SK-N-DZ (cell line): ENCODE results near the gene RTN4R.

Experiments used
- DNase-seq: peaks from one replicate; pipeline ENCODE4 v3.0.0-alpha.2; 2015; ENCODE audit warnings: low spot score

RTN4R gene

GRCh38 chr22:20242393-20243175, 25.5 kb downstream of the RTN4R start:
- no peak for DNase-seq

DNA sequence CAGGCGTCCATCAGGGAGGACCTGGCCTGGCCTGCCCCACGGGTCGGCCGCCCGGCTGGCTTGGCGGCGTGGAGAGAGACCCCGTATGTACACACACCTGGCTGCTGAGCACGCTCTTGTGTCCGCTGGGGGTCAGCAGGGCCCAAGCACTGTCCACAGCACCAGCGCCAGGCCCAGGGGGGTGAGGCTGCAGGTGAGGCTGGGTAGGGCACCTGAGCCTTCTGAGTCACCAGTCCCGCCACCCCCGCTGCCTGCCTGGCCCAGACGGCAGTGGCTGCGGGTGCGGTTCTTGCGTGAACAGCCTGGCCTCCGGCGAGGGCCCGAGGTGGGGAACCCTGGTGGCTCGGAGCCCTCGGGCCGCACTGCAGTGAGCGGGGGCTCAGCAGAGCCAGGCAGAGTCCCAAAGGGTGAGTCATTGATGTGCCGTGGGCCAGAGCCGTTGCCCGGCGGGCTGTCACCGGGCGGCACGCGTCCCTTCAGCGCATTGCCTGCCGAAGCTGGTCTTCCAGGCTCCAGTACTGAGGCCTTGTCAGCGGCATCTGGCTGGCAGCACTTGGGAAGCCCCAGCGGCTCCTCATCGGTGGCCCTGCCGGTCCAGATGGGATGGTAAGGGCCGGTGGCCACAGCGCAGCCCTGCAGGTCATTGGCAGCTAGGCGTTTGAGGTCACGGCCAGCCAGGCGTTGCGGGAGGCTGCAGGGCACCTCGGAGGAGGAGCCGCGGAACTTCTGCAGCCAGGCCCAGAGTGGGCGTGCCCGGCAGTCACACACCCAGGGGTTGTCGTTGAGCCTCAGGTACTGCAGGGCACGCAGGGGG, 26.3 kb downstream of the RTN4R start:
- DNase-seq = no peak

- DNase-seq = no peak
Observed at GRCh38 chr22:20240900-20241299, 27.2 kb downstream of the RTN4R start.

DNA sequence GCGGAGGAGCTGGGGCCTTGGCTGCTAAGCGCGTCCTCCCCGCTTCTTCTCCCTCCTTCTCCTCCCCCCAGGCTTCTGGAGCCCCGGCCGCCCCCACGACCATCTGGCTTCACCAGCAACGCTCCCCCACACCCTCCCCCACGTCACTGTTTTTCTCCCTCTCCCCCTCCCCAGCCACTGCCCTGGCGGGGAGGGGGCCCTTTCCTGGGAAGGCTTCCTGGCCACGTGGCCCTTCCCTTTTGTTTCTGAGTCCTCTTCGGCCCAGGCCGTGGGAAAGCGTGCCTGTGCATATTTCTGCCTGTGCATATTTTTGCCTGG, 27.7 kb downstream of the RTN4R start:
- peak; percentile 75 for DNase-seq

DNA sequence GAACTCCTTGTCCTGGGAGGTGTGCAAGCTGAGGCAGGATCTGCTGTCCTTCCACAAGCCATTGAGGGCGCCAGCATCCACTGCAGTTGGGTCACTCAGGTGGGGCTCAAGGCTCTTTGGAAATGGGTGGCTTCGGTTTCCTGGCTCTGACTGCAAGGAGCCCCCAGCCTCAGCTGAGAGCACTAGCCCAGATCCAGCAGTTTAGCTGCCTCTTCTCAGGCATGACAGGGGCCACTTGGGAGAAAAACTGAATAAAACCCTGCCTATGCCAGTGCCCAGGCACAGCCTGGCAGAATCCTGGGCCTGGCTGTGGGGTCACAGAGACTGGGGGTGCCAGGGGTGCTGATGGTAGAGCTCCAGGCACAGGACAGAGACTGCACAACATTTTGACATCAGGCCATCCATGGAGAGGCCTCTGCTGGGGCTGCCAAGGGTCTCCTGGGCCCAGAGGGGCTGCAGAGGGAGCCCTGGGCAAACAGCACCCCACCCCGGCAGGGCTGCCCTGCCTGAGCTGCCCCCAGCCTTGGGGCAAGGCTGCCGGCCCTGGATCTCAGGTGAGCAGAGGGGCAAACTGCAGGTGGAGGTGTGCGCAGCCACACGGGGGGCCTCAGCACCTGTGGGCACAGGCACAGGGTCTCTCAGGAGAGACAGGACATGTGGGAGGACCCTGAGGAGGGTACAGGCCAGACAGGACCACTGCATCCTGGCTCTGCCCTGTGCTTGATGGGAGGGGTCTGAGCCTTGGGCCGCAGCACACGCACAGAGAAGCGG, 28.3 kb downstream of the RTN4R start:
- no peak for DNase-seq

- DNase-seq = no peak
Observed at GRCh38 chr22:20238901-20239675, 29.0 kb downstream of the RTN4R start.

DNA sequence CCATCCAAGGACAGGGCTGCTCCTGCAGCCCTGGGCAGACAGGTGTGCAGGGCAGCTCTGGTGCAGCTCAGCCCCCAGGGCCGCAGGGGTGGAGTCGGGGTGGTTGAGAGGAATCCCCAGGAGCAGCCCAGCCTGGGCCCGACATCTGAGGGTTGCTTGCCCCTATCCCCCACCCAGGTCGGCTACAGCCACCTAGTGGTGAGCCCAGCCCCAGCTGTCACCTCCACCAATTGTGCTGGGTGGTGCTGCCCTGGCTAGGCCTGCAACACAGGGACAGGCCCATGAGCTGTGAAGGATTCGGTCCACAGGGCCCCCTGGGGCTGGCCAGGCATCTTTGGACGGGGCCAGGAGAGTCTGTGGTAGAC, 29.6 kb downstream of the RTN4R start:
- peak; percentile 82 for DNase-seq

DNA sequence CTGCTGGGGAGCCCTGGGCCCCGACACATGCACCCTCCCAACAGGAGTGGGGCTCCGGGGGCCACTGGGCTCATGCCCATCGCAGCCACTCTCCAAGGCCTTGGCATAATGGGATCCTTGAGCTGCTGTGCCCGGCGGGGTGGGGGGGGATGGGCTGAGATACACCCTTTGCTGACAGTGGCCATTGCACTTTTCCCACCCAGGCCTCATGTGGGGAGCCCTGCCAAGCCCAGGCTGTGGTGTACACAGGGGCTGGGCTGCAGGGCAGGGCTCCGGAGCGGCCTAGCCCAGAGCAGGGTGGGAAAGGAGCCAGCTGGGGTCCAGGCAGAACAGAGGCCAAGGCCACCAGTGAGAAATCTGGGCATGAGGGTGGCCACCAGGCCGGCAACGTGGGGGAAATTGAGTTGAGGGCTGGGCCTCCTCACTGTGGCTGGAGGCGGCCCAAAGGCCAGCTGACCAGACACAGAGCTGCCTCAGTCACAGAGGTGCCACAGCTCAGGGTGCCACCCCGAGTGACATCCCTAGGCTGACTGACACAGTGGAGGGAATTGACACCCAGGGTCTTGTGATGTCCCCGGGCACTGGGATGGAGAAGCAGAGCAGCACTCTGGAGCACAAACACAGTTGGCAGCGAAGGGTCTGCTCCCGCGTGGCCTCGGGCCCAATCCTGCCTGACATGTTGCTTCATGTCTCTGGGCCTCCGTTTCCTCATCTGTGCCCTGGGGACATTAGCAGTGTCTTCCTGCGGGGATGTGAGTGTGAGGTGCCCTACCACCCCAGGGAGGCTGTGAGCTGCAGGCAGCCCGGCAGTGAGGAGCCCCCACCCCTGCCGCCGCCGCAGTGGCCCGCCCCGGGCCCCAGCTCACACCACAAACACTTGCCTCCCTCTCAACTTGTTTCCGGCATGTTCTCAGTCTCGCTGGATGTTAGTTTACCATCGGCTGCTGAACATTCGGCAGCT, 30.4 kb downstream of the RTN4R start:
- DNase-seq = no peak

DNA sequence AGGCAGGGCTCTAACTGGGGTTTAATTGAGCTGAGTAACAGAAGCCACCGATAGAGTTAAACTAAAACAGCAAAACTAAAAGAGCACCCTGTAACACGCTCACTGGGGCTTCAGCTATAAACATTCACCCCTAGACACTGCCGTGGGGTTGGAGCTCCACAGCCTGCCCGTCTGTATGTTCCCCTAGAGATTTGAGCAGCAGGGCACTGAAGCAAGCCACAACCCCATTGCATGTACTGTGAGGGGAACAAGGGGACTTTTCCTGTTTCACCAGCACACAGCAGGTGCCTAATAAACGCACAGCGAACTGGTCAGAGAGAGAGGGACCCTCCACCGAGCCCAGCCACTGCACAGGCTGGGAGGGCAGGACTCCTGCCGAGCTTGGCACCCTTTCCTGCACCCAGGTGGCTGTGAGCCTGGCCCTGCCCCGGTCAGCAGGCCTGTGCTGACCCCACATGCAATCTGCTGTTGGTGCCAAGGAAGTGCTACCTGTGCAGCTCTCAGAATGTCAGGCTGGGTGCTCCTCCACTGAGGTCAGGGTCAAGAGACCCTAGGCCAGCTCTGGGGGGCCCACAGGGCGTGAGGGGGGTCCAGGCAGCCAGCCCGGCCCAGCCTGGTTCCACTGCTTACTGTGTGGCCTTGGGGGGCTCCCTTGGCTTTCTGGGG, 31.9 kb downstream of the RTN4R start:
- DNase-seq = no peak

DNA sequence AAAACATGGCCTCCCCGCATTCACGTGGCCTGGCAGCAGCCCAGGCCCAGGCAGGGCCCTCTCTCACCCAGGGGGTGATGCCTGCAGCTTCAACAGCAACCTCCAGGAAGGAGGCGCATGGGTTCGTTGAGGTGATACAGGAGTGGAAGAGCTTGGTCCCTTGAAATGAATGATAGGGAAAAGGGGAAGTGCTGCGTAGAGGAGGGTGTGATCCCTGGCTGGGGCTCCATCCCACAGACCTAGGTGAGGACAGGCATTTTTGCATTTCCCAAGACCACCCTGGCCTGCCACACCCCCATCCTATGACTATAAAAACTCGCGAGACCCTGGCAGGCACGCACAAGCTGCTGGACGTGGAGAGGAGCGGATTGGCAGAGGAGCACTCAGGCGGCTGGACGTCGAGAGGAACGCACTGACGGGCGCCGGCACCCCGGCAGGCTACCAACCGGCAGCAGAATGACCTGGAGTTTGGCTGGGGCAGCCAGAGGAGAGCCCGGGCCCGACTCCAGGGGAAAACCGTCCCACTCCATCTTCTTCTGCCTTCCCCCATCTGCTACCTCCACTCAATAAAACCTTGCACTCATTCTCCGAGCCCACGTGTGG, 32.6 kb downstream of the RTN4R start:
- DNase-seq = no peak

DNA sequence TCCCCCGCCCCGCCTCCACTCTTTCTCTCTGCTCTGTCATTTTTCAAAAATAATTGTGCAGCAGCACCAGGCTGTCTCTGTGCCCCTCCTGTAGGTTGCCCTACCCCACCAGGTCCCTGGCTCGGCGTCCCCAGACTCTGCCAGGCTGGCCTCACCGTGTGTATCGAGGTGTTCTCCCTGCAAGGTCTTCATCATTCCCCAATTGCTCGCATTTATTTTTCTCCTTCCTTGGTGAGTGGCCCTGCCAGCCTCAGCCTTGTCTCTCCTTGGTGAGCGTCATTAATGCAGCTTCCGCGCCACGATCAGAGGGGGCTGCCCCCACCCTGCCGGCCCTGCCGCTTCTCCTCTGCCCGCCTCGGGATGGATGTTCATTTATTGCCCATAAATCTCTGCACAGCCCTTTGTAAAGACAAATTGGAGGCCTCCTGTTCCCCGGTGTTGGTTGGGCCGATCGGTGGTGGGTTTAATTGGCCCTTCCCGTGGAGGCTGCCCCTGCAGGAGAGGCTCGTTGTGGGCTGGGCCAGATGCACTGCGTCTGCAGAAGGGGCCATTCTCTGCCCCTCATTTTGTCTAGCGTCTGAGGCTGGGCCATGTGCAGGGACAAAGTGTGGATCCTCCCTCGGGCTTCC, 33.2 kb downstream of the RTN4R start:
- DNase-seq = no peak

DNA sequence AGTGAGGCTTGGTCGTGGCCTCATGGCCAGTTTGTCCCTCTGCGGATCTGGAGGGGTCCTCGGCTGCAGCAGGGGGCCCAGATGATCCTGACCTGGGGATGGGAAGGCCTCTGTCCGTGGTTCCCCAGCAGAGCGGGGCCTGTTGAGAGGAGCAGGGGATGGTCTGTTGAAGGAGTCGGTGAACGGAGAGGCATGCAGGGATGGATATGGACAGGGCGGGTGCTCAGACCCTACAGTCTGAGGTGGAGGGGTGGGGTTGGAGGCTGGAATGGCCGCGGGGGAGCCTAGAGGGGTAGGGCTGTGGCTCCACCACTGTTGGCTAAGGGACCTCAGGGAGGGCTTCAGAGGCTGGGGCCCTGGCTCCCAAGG, 33.8 kb downstream of the RTN4R start:
- DNase-seq = no peak

- no peak for DNase-seq
Observed at GRCh38 chr22:20233351-20234313, 34.5 kb downstream of the RTN4R start.

DNA sequence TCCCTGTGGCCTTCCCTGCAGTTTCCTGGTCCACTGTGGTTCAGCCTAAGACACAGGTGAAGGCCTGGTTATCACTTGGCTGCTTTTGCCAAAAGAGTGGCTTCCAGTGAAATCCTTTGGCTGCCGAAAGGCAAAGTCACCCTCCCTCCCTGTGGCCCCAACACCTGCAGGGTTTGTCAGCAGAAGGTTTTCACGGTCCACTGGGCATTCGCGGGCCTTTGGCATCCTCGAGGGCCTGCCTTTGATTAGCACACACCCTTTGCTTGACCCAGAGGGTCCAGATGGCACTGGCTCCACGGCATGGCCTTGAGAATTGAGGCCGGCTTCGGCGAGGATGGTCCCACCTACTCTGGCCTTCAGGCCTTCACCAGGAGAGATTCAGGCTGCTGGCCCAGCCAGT, 35.3 kb downstream of the RTN4R start:
- DNase-seq = no peak

DNA sequence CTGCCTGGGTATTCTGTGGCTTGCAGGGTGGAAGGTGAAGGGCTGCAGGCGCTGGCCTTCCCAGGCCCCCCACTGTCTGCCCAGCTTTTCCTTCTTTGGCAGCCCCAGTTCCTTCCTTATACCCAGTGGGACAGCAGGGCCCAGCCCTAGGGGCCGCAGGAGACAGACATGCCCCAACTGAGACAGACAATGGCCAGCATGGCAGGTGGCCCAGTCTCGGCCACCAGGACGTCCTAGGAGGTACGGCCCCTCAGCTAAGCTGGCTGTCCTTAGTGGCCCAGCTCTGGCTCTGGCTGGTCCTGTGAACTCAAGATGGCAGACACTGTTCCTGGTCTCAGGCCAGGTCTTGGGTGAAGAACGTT, 35.9 kb downstream of the RTN4R start:
- DNase-seq = no peak

GRCh38 chr22:20231514-20232236, 36.4 kb downstream of the RTN4R start:
- DNase-seq = no peak

DNA sequence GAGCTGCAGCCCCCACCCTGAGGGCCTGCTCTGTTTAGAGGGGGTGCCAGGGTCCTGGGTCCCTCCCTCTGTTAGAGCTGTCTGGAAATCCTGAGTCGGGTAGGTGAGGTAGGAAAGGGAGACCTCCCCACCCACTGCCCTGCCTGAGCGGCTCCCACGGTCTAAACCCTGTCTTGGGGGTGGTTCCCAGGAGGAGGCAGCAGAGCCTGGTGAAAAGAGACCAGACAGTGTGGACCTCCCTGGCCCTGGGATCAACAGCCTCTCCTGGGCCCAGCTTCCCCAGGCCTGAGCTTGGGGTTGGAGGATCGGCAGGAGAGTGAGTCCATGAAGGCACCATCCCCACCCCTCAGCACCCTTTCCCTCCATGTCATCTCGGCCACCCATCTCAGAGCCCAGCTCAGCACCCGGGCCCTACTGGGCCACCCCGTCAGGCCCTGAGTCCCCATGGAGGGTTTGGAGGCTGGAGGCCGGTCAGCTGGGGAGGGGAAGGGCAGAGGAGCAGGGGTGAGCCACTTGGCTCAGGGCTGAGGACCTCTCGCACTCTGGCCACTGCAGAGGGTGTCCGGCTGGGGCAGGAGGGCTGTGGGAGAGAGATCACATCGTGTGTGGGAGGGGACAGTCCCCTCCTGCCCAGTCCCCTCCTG, 37.2 kb downstream of the RTN4R start:
- no peak for DNase-seq
